HG03565 (cell line): Measurements from ENCODE around the gene LRBA.
"Not testable (repeated sequence)": the region's sequence is repeated elsewhere in the genome, so short reads cannot be mapped to it uniquely, and the experiment has no call there.

ENCODE experiments used
- ATAC-seq: cut with Tn5 transposase; IDR thresholded peaks from one replicate; pipeline ENCODE4 v1.9.1; 2021; ENCODE audit warnings: mild to moderate bottlenecking, moderate library complexity; ENCODE audit not compliant: unreplicated experiment

The LRBA gene

DNA sequence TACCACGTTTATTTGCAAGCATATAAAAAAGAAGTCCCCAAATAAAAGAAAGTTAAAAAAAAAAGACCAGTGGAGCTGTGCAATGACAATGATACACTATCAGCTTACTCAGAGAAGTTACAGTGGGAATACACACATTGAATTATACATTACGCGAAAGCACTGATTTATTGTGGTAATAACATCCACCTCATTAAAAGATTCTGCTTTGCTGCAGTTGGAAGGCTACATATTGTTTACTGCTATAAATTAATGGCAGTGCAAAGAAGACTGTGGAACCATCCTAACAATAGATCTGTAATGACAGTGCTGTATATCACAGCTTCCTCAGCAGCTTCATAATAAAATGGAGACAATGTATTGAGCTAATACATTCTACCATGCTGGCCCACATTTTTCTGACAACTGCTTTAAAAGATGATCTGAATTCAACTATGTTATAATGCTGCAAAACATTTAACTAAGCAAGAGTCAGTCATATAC is 575.6 kb downstream of the LRBA start:
- ATAC-seq = no peak

DNA sequence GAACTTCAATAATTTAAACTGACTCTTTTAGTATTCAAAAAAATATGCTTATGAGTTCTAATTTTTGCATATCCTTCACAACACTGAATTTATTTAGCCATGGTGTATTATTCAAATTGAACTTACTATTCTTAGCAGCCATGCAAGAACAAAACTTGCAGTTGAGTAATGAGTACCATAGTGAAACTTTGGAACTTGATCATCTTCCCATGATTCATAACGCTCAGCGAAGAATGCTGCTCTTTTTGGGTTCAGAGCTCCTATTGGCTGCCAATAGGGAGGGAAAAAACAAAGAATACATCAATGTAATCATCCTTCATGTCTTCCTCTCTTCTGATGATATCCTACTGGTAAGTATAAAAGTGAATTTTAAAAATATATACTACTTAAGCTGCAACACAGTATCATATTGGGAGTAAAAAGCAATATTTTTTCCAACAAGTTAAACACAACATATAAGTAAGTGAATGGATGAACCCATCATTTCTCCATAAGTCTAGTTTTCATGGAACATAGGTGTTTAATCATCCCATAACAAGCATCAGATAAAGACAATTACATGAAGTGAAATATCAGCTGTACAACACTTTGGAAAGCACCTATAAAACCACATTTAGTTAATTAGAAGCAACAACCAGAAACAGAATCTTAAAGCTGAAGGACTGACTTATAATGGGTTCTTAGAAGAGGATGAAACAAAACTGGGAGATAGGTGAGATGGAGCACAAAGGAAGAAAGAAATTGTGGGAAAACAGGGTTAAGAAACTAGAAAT is 578.3 kb downstream of the LRBA start:
- ATAC-seq = no peak

GRCh38 chr4:150431221-150431620 is 583.9 kb downstream of the LRBA start:
- ATAC-seq = no peak

DNA sequence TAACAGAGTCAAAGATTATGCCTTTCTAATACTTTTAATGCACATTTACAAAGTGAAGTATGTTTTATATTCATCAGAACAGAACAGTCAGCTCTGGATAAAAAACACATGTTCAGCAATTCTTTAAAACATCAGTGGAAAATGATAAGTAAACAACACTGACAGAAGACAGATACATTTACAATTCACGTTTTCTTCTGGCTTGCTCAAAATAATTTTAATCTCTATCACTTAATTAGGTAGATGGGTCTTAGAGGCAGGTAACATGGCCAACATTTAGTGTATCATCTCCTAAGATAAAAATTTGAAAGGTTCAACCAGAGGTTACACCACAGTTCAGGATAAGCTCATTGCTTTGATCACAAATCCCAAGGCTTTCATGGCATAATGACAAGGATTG is 589.9 kb downstream of the LRBA start:
- ATAC-seq = no peak

DNA sequence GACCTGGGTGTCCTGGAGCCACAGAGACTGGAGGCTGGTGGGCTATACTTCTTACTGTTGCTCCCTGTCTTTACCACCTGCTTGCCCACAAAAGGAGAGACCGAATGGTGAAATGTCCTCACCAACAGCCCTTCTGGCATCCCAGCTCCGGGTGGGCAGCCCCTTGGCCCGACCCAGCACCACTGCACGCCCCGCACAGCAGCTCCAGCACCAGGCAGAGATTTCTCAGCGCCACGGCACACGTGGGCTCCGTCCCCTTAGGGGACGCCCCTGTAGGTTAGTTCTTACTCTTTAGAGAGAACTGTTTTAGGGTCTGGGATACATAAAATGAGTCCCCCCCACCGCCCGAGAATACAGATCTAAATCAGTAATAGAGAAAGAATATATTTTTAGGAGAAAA is 591.6 kb downstream of the LRBA start:
- no peak for ATAC-seq

DNA sequence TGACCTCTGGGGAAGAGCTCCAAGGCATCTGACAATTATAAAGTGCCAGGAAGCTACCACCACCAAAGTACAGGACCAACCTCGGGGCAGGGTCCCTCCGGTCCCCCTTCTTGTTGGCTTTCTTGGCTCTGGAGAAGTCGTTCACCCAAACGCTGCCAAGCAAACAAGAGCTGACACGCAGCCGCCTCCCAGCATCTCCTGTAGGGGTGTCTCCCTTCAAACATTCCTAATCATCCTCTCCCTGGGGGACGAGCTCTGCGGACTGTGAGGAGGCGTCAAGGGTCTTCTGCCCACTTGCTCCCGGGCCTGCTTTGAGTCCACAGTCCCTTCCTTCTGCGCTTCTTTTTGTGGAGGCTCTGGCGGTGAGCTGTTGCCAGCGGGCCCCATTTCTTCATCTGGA is 592.0 kb downstream of the LRBA start:
- no peak for ATAC-seq

DNA sequence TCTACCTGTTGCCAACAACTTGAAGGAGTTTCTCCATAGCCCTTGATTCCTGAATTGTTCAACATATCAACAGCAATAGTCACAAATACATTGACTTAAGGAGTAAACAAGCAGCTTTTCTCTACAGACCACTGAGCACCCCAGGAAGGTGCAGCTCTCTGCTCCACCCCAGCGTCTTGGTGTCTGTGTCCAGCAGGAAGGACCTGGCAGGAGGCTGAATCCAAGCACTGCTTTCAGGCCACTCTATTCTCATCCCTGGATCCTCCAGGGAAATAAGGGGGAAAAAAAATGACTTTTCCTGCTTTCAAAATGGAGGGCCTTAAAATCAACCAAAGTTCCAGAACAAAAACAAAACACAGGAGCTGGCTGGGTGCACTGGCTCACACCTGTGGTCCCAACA is 593.5 kb downstream of the LRBA start:
- no peak for ATAC-seq

- no peak for ATAC-seq
Observed at GRCh38 chr4:150419939-150420338, 595.1 kb downstream of the LRBA start.

DNA sequence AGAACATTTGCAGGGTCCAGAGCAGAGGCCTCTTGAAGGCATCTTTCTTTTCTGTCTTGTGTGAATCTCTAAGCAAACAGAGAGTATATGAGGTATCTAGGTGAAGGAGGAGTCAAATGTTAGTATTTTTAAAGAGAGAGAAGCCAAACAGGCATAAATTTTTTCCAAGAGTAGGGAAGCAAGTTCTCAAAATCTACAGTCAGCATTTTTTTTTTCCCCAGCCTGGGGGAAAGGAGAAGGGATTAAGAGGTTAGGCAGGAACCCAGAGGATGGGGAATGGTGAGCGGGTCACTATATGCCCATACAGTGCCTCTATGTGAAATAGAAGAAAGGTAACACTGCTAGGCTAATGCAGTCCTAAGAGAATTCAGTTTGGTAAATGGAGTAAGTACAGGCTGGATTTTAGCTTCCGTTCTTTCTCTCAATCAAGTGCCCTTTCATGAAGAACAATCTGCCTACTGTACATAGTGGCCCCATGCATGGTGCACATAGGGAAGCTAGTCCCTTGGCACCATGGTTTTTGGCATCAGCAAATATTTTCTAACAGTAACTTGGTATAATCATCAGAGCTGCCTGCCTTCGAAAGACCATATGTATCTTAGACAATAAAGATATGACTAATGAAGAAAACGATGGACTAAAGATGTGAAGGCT is 596.2 kb downstream of the LRBA start:
- ATAC-seq = no peak

DNA sequence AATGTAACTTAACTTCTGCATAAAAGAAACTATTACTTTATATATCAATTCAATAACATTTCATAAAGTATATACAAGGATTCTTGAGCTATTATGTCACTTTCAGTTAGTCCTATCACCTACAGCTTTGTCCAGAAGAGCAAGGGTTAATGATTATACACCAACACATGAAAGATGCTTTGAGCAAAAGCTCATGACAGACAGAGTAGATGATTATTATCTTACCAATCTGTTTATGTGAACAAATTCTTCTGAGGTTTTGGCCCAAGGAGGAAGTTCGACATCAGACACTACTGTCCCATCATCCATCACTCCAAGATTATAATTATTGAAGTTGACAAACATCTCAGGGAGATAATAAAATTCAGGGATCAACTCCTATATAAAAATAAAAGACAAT is 599.9 kb downstream of the LRBA start:
- no peak for ATAC-seq

- ATAC-seq = no peak
Observed at GRCh38 chr4:150411520-150411919, 603.6 kb downstream of the LRBA start.

- no peak for ATAC-seq
Observed at GRCh38 chr4:150402871-150403272, 612.2 kb downstream of the LRBA start.

- no peak for ATAC-seq
Observed at GRCh38 chr4:150401083-150401687, 613.9 kb downstream of the LRBA start.

- no peak for ATAC-seq
Observed at GRCh38 chr4:150395872-150396271, 619.2 kb downstream of the LRBA start.

DNA sequence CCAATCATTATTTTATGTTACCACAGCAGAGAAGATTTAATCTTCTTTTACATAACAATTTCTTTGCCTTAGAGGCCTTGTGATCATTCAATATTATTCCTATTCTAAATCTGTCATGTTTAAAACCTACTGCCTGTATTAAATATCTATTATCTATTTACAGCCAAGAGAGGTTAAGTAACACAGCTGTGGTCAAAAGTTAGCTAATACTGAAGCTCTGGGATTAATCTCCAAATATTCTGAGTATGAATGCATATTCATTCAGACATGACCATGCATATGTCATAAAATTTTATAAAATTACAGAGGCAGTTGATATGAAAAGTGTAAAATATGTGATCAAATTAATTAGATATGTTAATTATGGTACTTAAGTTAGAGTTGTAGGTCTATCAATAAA is 621.0 kb downstream of the LRBA start:
- ATAC-seq = no peak

- no peak for ATAC-seq
Observed at GRCh38 chr4:150391052-150391451, 624.0 kb downstream of the LRBA start.

DNA sequence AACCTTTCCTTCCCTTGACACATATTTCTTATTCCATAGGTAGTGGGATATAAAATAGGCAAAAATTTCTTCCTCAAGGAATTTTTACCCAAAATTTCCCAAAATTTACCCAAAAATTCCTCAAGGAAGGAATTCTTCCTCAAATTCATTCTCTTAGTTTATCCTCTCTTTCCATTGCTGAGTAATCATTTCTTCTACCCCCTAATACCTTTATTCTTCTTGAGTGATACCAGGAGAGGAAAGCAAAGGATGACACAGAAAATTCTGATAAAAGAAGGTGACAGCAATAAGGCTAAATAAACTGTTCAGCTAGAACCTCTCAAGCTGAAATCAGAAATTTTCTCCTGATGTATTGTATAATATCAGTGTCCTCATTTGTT is 624.6 kb downstream of the LRBA start:
- no peak for ATAC-seq

GRCh38 chr4:150389896-150390530 is 625.1 kb downstream of the LRBA start:
- ATAC-seq = no peak

DNA sequence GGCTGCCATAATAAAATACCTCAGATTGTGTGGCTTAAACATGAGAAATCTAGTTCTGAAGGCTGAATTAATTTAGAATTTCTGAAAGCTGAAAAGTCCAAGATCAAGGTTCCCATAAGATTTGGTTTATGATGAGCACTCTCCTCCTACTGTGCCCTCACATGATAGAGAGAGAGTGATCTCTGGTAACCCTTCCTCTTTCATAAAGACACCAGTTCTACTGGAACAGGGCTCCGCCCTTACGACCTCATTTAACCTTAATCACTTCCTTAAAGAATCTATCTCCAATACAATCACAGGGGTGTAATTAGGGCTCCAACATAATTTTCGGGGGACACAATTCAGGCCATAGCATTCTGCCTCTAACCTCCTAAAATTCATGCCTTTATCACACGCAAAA is 627.1 kb downstream of the LRBA start:
- ATAC-seq = no peak

GRCh38 chr4:150386415-150386814 is 628.7 kb downstream of the LRBA start:
- not testable (repeated sequence) for ATAC-seq

DNA sequence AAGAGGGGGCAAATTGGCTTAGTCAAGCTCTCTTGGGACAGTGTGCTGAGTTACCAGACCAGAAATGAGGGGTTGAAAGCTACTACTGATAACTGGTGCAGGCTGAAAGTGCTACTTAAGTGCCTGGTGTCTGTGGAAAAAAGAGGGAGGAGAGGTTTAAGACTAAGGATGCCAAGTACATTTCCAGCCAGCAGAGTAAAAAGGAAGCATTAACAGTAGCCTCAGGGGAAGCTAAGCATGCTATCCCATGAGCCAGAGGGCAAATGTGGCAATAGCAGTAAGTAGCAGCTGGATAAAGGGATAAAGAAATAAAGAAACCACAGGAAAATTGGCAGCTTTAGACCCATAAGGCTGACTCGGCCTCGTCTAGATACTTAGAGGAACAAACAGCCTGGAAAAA is 629.5 kb downstream of the LRBA start:
- ATAC-seq = no peak

DNA sequence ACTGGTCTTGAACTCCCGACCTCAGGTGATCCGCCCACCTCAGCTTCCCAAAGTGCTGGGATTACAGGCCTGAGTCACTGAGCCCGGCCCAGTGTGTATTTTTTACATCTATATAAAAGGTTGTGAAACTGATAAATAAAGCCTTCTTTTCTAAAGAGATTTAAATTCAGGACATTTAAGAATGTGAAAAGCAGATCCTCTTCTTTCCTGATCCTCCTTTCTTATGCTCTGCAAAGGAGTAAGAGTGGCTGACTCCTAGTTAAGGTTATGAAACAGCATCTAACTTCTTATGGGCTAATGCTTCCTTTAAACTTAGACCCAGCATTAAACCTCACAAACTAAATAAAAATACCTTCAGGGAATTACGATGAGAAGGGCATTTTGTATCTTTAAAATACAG is 630.8 kb downstream of the LRBA start:
- ATAC-seq = no peak
